ENCODE measurements around the gene CPA5.

The CPA5 gene

GRCh38 chr7:130344271-130344866, at the start of gene CPA5:
TSS of gene CPA5 (plus strand) at chr7:130344816. CDS start at chr7:130346486, 1,670 bp downstream.
- peaks cover 18% of the 10 kb centered on the region for H3K27me3 Mint-ChIP-seq
- H3K4me1 Mint-ChIP-seq: no peaks in the 10 kb centered on the region
- H3K4me3 Mint-ChIP-seq: no peak within 1 kb of the TSS

GRCh38 chr7:130296221-130296951, 48.2 kb upstream of the CPA5 start:
- peaks cover 3% of the 10 kb centered on the region for H3K9me3 Mint-ChIP-seq
- peaks cover 18% of the 10 kb centered on the region for H3K27me3 Mint-ChIP-seq

More at GRCh38 chr7:130344271-130344866, at the start of gene CPA5:
- Mint-ChIP-seq H3K27ac (no peak within 1 kb of the TSS), H3K9me3 (peaks cover 3% of the 10 kb centered on the region), H3K36me3 (no peaks in the 10 kb centered on the region)
- no peak for ATAC-seq

GRCh38 chr7:130297628-130298543, 46.7 kb upstream of the CPA5 start:
- Mint-ChIP-seq H3K36me3 (no peaks in the 10 kb centered on the region), H3K27ac (no peak overlapping the region)

More at GRCh38 chr7:130296221-130296951, 48.2 kb upstream of the CPA5 start:
- no peak overlapping the region for H3K4me3 Mint-ChIP-seq
- no peaks in the 10 kb centered on the region for H3K36me3 Mint-ChIP-seq
- no peak overlapping the region for H3K27ac Mint-ChIP-seq
- ATAC-seq: no peak
- H3K4me1 Mint-ChIP-seq: peaks cover 9% of the 10 kb centered on the region

GRCh38 chr7:130298544-130299326, 45.9 kb upstream of the CPA5 start:
- Mint-ChIP-seq H3K36me3 (no peaks in the 10 kb centered on the region), H3K27ac (no peak overlapping the region), H3K27me3 (peaks cover 26% of the 10 kb centered on the region), H3K4me1 (peaks cover 2% of the 10 kb centered on the region), H3K9me3 (peaks cover 3% of the 10 kb centered on the region), H3K4me3 (no peak overlapping the region)
- ATAC-seq: no peak

More at GRCh38 chr7:130297628-130298543, 46.7 kb upstream of the CPA5 start:
- Mint-ChIP-seq H3K27me3 (peaks cover 23% of the 10 kb centered on the region), H3K9me3 (peaks cover 3% of the 10 kb centered on the region), H3K4me1 (peaks cover 9% of the 10 kb centered on the region), H3K4me3 (no peak overlapping the region)
- no peak for ATAC-seq

- Mint-ChIP-seq H3K27me3 (peaks cover 37% of the 10 kb centered on the region), H3K27ac (no peak overlapping the region), H3K4me1 (no peaks in the 10 kb centered on the region), H3K36me3 (no peaks in the 10 kb centered on the region), H3K9me3 (peaks cover 3% of the 10 kb centered on the region), H3K4me3 (no peak overlapping the region)
- ATAC-seq: no peak
These were observed 44.8 kb upstream of the CPA5 start for GRCh38 chr7:130299866-130300265.

GRCh38 chr7:130301501-130302020, 43.1 kb upstream of the CPA5 start:
- Mint-ChIP-seq H3K27me3 (peaks cover 48% of the 10 kb centered on the region), H3K9me3 (no peaks in the 10 kb centered on the region), H3K36me3 (no peaks in the 10 kb centered on the region), H3K27ac (no peak overlapping the region), H3K4me3 (no peak overlapping the region), H3K4me1 (no peaks in the 10 kb centered on the region)
- no peak for ATAC-seq

- Mint-ChIP-seq H3K4me1 (no peaks in the 10 kb centered on the region), H3K36me3 (no peaks in the 10 kb centered on the region), H3K27me3 (peaks cover 48% of the 10 kb centered on the region), H3K4me3 (no peak overlapping the region), H3K9me3 (no peaks in the 10 kb centered on the region), H3K27ac (no peak overlapping the region)
- ATAC-seq: no peak
These were observed 42.0 kb upstream of the CPA5 start for GRCh38 chr7:130302649-130303048.

- no peak for ATAC-seq
- Mint-ChIP-seq H3K9me3 (no peaks in the 10 kb centered on the region), H3K36me3 (no peaks in the 10 kb centered on the region), H3K27ac (no peak overlapping the region), H3K4me3 (no peak overlapping the region), H3K27me3 (peaks cover 48% of the 10 kb centered on the region), H3K4me1 (no peaks in the 10 kb centered on the region)
These were observed 41.5 kb upstream of the CPA5 start for GRCh38 chr7:130303127-130303526.

- no peaks in the 10 kb centered on the region for H3K4me1 Mint-ChIP-seq
- no peak overlapping the region for H3K4me3 Mint-ChIP-seq
- H3K36me3 Mint-ChIP-seq: no peaks in the 10 kb centered on the region
- H3K9me3 Mint-ChIP-seq: no peaks in the 10 kb centered on the region
- no peak overlapping the region for H3K27ac Mint-ChIP-seq
- no peak for ATAC-seq
- peaks cover 48% of the 10 kb centered on the region for H3K27me3 Mint-ChIP-seq
These were observed 41.1 kb upstream of the CPA5 start for GRCh38 chr7:130303551-130303950.

GRCh38 chr7:130303982-130304381, 40.6 kb upstream of the CPA5 start:
- Mint-ChIP-seq H3K27me3 (peaks cover 48% of the 10 kb centered on the region), H3K36me3 (no peaks in the 10 kb centered on the region), H3K4me1 (no peaks in the 10 kb centered on the region), H3K27ac (no peak overlapping the region), H3K4me3 (no peak overlapping the region), H3K9me3 (no peaks in the 10 kb centered on the region)
- no peak for ATAC-seq

GRCh38 chr7:130304878-130305277, 39.7 kb upstream of the CPA5 start:
- H3K4me1 Mint-ChIP-seq: no peaks in the 10 kb centered on the region
- H3K4me3 Mint-ChIP-seq: no peak overlapping the region
- no peak overlapping the region for H3K27ac Mint-ChIP-seq
- peaks cover 45% of the 10 kb centered on the region for H3K27me3 Mint-ChIP-seq
- no peaks in the 10 kb centered on the region for H3K9me3 Mint-ChIP-seq
- ATAC-seq: no peak
- H3K36me3 Mint-ChIP-seq: no peaks in the 10 kb centered on the region

- no peak overlapping the region for H3K4me3 Mint-ChIP-seq
- H3K27ac Mint-ChIP-seq: no peak overlapping the region
- H3K27me3 Mint-ChIP-seq: peaks cover 38% of the 10 kb centered on the region
- H3K9me3 Mint-ChIP-seq: no peaks in the 10 kb centered on the region
- no peaks in the 10 kb centered on the region for H3K36me3 Mint-ChIP-seq
- no peak for ATAC-seq
- no peaks in the 10 kb centered on the region for H3K4me1 Mint-ChIP-seq
These were observed 39.1 kb upstream of the CPA5 start for GRCh38 chr7:130305433-130306042.

GRCh38 chr7:130309986-130310385, 34.6 kb upstream of the CPA5 start:
- ATAC-seq: peak; percentile 64
- Mint-ChIP-seq H3K36me3 (no peaks in the 10 kb centered on the region), H3K4me1 (no peaks in the 10 kb centered on the region)

GRCh38 chr7:130314305-130314704, 30.3 kb upstream of the CPA5 start:
- Mint-ChIP-seq H3K4me3 (no peak overlapping the region), H3K9me3 (no peaks in the 10 kb centered on the region), H3K27ac (no peak overlapping the region), H3K4me1 (no peaks in the 10 kb centered on the region), H3K27me3 (no peaks in the 10 kb centered on the region), H3K36me3 (no peaks in the 10 kb centered on the region)
- ATAC-seq: no peak

More at GRCh38 chr7:130309986-130310385, 34.6 kb upstream of the CPA5 start:
- H3K27ac Mint-ChIP-seq: no peak overlapping the region
- H3K4me3 Mint-ChIP-seq: no peak overlapping the region
- H3K27me3 Mint-ChIP-seq: peaks cover 10% of the 10 kb centered on the region
- no peaks in the 10 kb centered on the region for H3K9me3 Mint-ChIP-seq

Measured in stimulated activated memory B cell treated with anti-CD40 and anti-IgM and Interleukin-4, amounts not matched to agents 10 μg/mL and 1 μg/mL and 100 μg/mL, for 72 hours (primary cell).